Panc1 (cell line): ENCODE results near the gene MDH2. TPM values are rescaled to one million over a fixed set of nuclear protein-coding genes. Genes with fewer than 3 reads are reported as not detected.
"Not testable (repeated sequence)": the region's sequence is repeated elsewhere in the genome, so short reads cannot be mapped to it uniquely, and the experiment has no call there.

Source experiments
- ATAC-seq: fragments of 200-7000 bp; cut with Tn5 transposase; 2 replicates; pipeline ENCODE4 v1.9.1; 2020; ENCODE audit warnings: mild to moderate bottlenecking, moderate library complexity
- BruUV-seq: library from RNA; stranded (reverse); fragments of 400-500 nt; replicated peaks from 2 replicates; lab custom pipeline; 2021; lab: Mats Ljungman, UMichigan
- CTCF ChIA-PET: fragments of 300-600 bp; sonication (Branson Sonifier 250); formaldehyde crosslinking; loops from one replicate; lab custom pipeline; 2022; ENCODE audit warnings: antibody characterized with exemption; lab: Charles Lee
- POLR2A ChIA-PET: fragments of 300-600 bp; sonication (Branson Sonifier 250); formaldehyde crosslinking; loops from one replicate; lab custom pipeline; 2022; ENCODE audit warnings: antibody characterized with exemption; lab: Charles Lee
- DNase-seq: peaks from one replicate; pipeline ENCODE4 v3.0.0-alpha.2; 2010; ENCODE audit warnings: low read depth, low spot score
- H3K27ac ChIP-seq: 2 replicates; pipeline ENCODE4 v1.5.1; 2011; ENCODE audit warnings: mild to moderate bottlenecking, low read length, inconsistent platforms
- H3K27me3 ChIP-seq: fragments of 200-500 bp; sonication (Bioruptor generic); 2 replicates; pipeline ENCODE4 v1.6.0; 2014; ENCODE audit warnings: low read length, inconsistent platforms; ENCODE audit not compliant: control insufficient read depth, insufficient read depth
- H3K36me3 ChIP-seq: fragments of 200-500 bp; sonication (Bioruptor generic); 2 replicates; pipeline ENCODE4 v1.5.1; 2014; ENCODE audit warnings: inconsistent platforms, mild to moderate bottlenecking, low read length, moderate library complexity; ENCODE audit not compliant: control insufficient read depth, insufficient read depth
- H3K4me1 ChIP-seq: 2 replicates; pipeline ENCODE4 v1.5.1; 2011; ENCODE audit warnings: inconsistent platforms, mild to moderate bottlenecking, low read length, moderate library complexity; ENCODE audit not compliant: control insufficient read depth, insufficient read depth
- H3K4me3 ChIP-seq, 2 experiments: 2 replicates each; pipeline ENCODE4 v1.5.1; 2011 to 2012; ENCODE audit warnings: low read depth in 2 of 2, low read length in 2 of 2, mild to moderate bottlenecking in 2 of 2, inconsistent platforms in 1 of 2, moderate library complexity in 1 of 2
- H3K9me3 ChIP-seq: fragments of 200-500 bp; sonication (Bioruptor generic); 2 replicates; pipeline ENCODE4 v1.5.1; 2014; ENCODE audit warnings: low read depth, mild to moderate bottlenecking, inconsistent platforms, low read length, moderate library complexity; ENCODE audit not compliant: control insufficient read depth, insufficient read depth
- POLR2AphosphoS5 ChIP-seq: IDR thresholded peaks from 2 replicates; pipeline ENCODE4 v1.6.1; 2012; ENCODE audit warnings: mild to moderate bottlenecking, low read depth, low read length, moderate library complexity
- REST ChIP-seq, 2 experiments: IDR thresholded peaks; 2 replicates each; pipeline ENCODE4 v1.6.1; 2011 to 2012; ENCODE audit warnings: low read depth in 2 of 2, control low read depth in 1 of 2, low read length in 1 of 2, mild to moderate bottlenecking in 1 of 2, moderate library complexity in 1 of 2; ENCODE audit not compliant: insufficient read depth in 1 of 2
- SIN3A ChIP-seq: IDR thresholded peaks from 2 replicates; pipeline ENCODE4 v1.6.1; 2012; ENCODE audit warnings: low read depth, mild to moderate bottlenecking, low read length, moderate library complexity, borderline replicate concordance; ENCODE audit not compliant: insufficient read depth
- TCF7L2 ChIP-seq: IDR thresholded peaks from 2 replicates; pipeline ENCODE4 v1.6.1; 2011; ENCODE audit warnings: mild to moderate bottlenecking, low read depth, low read length, inconsistent platforms
- in situ Hi-C: cut with HindIII; loops from 2 replicates; pipeline ENCODE4 v1.10.0; 2016; ENCODE audit warnings: low sequenced_read_pairs, low pct_unique_long_range_greater_than_20kb
- intact Hi-C: fragments of 100-400 bp; cut with micrococcal nuclease; formaldehyde crosslinking; loops from one replicate; pipeline ENCODE4 v1.10.0; 2022; ENCODE audit not compliant: unreplicated experiment
- total RNA-seq: library from RNA; stranded (reverse); gene quantifications from one replicate; pipeline ENCODE4 v1.2.1, GENCODE V29; 2021; ENCODE audit not compliant: unreplicated experiment
- TF ChIP-seq, protein P1 (sequence below): fragments of 450-650 bp; IDR thresholded peaks from 2 replicates; pipeline ENCODE4 v1.5.1; 2017; ENCODE audit warnings: mild to moderate bottlenecking

Gene MDH2
- total RNA-seq, 1 experiment from 2014 or later = 365 TPM

GRCh38 chr7:76077435-76077834 lies 29.5 kb downstream of the MDH2 start:
- ChIA-PET POLR2A (no interaction called here), CTCF (no interaction called here)
- in situ Hi-C loops (no loop called here), intact Hi-C loops (no loop called here)
- Histone ChIP-seq H3K36me3 (no peaks in the 10 kb centered on the region), H3K4me3 (no peak overlapping the region), H3K27ac (no peak overlapping the region), H3K27me3 (no peaks in the 10 kb centered on the region), H3K4me1 (no peaks in the 10 kb centered on the region; the same call in 1 of the 2 replicates), H3K9me3 (no peaks in the 10 kb centered on the region)
- TF ChIP-seq TCF7L2 = no peak
- TF ChIP-seq REST (IDR thresholded peaks at IDR 0.05; ENCODE audit: insufficient read depth in 1 of 2, low read depth in 2 of 2, low read length in 1 of 2) = no peak
- no peak for TF ChIP-seq SIN3A
- TF ChIP-seq POLR2AphosphoS5 = no peak
- TF ChIP-seq, protein P1, sequence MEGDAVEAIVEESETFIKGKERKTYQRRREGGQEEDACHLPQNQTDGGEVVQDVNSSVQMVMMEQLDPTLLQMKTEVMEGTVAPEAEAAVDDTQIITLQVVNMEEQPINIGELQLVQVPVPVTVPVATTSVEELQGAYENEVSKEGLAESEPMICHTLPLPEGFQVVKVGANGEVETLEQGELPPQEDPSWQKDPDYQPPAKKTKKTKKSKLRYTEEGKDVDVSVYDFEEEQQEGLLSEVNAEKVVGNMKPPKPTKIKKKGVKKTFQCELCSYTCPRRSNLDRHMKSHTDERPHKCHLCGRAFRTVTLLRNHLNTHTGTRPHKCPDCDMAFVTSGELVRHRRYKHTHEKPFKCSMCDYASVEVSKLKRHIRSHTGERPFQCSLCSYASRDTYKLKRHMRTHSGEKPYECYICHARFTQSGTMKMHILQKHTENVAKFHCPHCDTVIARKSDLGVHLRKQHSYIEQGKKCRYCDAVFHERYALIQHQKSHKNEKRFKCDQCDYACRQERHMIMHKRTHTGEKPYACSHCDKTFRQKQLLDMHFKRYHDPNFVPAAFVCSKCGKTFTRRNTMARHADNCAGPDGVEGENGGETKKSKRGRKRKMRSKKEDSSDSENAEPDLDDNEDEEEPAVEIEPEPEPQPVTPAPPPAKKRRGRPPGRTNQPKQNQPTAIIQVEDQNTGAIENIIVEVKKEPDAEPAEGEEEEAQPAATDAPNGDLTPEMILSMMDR = no peak
- no TSS peak for BruUV-seq
- ATAC-seq = no peak
- no peak for DNase-seq

- ChIA-PET CTCF (no interaction called here), POLR2A (no interaction called here)
- DNase-seq (no peak), ATAC-seq (no peak)
- H3K4me3 ChIP-seq = no peak overlapping the region
- H3K36me3 ChIP-seq = no peaks in the 10 kb centered on the region
- no TSS peak for BruUV-seq
- no peaks in the 10 kb centered on the region for H3K9me3 ChIP-seq
- H3K4me1 ChIP-seq = no peaks in the 10 kb centered on the region; the same call in 1 of the 2 replicates
- intact Hi-C loops (no loop called here), in situ Hi-C loops (no loop called here)
- no peaks in the 10 kb centered on the region for H3K27me3 ChIP-seq
- no peak overlapping the region for H3K27ac ChIP-seq
- TF ChIP-seq TCF7L2 (no peak), SIN3A (no peak), REST (IDR thresholded peaks at IDR 0.05; ENCODE audit: insufficient read depth in 1 of 2, low read depth in 2 of 2, low read length in 1 of 2) (no peak), POLR2AphosphoS5 (no peak)
- TF ChIP-seq, protein P1 = no peak
Observed at GRCh38 chr7:76080204-76080603, 32.3 kb downstream of the MDH2 start.

GRCh38 chr7:76084115-76084514 lies 36.2 kb downstream of the MDH2 start:
- in situ Hi-C loops, BruUV-seq, H3K4me1 ChIP-seq, H3K27me3 ChIP-seq, H3K9me3 ChIP-seq, POLR2A ChIA-PET, DNase-seq, H3K4me3 ChIP-seq, H3K27ac ChIP-seq, H3K36me3 ChIP-seq, intact Hi-C loops, ATAC-seq, CTCF ChIA-PET: not testable (repeated sequence)
